ENCODE measurements around the gene PHKA2.
"Not testable (repeated sequence)": the region's sequence is repeated elsewhere in the genome, so short reads cannot be mapped to it uniquely, and the experiment has no call there.

The PHKA2 gene, protein sequence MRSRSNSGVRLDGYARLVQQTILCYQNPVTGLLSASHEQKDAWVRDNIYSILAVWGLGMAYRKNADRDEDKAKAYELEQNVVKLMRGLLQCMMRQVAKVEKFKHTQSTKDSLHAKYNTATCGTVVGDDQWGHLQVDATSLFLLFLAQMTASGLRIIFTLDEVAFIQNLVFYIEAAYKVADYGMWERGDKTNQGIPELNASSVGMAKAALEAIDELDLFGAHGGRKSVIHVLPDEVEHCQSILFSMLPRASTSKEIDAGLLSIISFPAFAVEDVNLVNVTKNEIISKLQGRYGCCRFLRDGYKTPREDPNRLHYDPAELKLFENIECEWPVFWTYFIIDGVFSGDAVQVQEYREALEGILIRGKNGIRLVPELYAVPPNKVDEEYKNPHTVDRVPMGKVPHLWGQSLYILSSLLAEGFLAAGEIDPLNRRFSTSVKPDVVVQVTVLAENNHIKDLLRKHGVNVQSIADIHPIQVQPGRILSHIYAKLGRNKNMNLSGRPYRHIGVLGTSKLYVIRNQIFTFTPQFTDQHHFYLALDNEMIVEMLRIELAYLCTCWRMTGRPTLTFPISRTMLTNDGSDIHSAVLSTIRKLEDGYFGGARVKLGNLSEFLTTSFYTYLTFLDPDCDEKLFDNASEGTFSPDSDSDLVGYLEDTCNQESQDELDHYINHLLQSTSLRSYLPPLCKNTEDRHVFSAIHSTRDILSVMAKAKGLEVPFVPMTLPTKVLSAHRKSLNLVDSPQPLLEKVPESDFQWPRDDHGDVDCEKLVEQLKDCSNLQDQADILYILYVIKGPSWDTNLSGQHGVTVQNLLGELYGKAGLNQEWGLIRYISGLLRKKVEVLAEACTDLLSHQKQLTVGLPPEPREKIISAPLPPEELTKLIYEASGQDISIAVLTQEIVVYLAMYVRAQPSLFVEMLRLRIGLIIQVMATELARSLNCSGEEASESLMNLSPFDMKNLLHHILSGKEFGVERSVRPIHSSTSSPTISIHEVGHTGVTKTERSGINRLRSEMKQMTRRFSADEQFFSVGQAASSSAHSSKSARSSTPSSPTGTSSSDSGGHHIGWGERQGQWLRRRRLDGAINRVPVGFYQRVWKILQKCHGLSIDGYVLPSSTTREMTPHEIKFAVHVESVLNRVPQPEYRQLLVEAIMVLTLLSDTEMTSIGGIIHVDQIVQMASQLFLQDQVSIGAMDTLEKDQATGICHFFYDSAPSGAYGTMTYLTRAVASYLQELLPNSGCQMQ

DNA sequence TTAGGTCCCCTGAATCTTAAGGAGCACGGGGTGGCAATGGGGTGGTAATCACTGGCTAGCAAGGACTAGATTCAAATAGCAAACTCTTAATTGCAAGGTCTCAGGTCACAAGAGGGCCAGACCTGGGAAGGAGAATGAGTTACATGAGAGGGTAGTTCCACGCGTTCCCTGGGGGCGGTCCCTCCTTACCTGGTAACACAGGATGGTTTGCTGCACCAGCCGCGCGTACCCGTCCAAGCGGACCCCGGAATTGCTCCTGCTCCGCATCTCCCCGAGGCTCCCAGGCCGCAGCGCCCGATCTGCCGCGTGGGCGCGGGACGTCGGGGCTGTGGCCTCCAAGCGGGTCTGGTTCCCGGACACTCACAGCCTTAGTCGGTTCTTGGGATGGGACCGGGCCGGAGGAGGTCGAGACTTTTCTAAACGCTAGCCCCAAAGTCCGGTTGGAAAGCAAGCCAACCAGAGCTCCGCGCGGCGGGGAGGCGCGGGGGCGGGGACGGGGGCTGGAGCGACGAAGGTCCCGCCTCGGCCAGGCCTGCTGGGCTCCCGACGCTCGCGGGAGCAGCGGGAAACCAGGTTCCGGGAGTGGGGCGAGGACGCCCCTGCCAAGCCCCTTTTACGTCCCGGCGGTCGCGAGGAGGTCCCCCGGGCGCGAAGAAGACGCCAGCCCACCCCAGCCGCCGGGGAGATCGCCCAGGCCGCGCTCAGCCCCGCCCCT lies at the start of gene PHKA2:
TSS of gene PHKA2 (minus strand) at position 449 of the 715 bp plus-strand sequence. CDS start at position 267, 182 bp downstream.
- DNase-seq (ENCODE audit: low read depth) = no peak

DNA sequence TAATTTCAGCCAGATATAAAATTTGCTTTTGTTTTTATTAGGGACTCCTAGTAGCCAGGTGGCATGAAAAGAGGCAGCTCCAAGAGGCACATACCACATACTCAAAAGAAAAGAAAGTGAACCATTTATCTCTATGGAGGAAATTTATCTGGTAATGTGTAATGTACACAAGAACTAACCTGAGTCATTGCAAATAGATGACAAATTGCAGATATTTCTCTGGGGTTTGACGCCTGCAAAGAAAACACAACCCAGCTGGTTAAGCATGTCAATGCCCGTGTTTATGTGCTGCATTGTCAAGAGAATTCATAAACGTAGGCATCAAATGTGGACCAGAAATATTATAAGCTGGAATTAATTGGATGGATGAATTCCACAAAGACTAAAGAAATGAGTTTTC lies 46.9 kb upstream of the PHKA2 start:
- DNase-seq (ENCODE audit: low read depth) = no peak

DNA sequence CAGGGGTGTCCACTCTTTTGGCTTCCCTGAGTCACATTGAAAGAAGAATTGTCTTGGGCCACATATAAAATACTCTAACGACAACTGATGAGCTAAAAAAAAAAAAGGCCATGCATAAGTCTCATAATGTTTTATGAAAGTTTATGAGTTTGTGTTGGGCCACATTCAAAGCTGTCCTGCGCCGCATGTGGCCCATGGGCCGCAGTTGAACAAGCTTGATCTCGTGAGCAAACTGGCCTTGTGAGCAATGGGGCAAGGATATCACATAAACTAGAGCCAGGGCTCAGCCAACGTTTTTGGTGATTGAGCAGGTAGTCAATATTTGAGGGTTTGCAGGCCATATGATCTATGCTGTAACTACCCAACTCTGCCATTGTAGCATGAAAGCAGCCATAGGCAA lies 44.6 kb upstream of the PHKA2 start:
- DNase-seq (ENCODE audit: low read depth) = no peak

DNA sequence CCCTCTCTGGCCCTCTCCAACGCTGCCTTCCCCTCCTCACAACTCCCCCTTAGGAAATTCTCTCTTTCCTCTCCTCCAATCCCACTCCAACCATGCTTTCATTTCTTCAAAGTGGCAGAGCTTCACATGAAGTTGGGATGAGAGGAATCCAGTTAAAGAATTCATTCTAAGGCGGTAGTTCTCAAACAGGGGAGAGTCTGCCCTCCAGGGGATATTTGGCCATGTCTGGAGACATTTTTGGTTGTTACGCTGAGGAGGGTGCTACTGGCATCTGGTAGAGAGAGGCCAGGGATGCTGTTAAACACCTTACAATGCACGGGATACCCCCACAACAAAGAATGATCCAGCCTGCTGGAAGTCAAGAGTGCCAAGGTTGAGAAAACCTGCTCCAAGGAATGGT lies 40.5 kb upstream of the PHKA2 start:
- DNase-seq (ENCODE audit: low read depth) = no peak

DNA sequence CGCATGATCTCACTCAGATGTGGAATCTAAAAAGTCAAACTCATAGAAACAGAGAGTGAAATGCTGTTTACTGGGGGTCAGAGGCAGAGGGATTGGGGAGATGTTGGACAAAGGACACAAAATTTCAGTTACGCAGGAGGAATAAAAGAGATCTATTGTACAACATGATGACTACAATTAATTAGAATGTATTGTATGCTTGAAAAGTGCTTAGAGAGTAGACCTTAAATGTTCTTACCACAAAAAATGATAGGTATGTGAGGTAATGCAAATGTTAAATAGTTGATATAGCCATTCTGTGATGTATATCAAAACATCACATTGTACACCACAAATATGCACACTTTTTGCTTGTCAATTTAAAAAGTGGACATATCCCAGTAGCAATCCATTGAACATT lies 36.1 kb upstream of the PHKA2 start:
- no peak for DNase-seq (ENCODE audit: low read depth)

DNA sequence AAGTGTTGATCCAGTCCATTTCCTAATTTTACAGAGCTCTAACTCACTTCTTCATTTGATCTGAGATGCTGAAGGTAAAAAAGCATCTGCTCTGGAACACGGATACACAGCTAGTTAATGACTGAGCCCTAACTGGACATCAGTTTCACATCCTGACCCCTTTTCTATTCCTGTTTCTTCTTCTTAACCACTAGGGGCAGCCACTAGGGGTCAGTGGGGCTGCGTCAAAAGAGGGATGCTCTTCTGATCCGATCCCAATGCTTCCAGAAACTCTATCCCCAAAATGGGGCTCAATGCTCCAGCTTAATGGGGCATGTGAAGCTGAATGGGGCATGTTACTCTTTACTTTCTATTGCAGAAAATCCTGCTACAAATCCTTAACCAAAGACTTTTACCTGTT lies 33.4 kb upstream of the PHKA2 start:
- no peak for DNase-seq (ENCODE audit: low read depth)

DNA sequence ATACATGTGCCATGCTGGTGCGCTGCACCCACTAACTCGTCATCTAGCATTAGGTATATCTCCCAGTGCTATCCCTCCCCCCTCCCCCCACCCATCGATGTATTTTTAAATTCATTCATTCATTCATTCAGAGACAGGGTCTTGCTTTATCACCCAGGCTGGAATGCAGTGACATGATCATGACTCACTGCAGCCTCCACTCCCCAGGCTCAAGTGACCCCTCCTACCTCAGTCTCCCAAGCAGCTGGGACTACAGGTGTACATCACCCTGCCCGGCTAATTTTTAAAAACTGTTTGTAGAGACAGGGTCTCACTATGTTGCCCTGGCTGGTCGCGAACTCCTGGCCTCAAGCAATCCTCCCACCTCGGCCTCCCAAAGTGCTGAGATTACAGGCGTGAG lies 32.7 kb upstream of the PHKA2 start:
- DNase-seq (ENCODE audit: low read depth) = not testable (repeated sequence)

DNA sequence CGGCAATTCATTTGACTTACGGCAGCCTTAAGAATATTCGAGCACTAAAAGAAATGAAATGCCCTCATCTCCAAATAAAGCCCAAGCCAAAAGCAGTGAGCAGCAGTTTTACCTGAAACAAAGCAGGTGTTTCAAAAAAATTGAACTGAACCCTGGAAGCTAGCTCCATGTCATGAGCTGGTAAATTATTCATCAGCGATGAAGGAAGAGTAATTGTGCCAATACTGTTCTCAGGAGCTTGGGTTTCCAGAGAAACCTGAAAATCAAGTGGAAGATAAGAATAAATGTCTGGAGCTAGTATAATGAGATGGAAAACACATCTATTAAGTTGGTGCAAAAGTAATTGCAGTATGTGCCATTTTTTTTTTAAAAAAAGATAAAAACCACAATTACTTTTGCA lies 24.0 kb upstream of the PHKA2 start:
- DNase-seq (ENCODE audit: low read depth) = no peak

DNA sequence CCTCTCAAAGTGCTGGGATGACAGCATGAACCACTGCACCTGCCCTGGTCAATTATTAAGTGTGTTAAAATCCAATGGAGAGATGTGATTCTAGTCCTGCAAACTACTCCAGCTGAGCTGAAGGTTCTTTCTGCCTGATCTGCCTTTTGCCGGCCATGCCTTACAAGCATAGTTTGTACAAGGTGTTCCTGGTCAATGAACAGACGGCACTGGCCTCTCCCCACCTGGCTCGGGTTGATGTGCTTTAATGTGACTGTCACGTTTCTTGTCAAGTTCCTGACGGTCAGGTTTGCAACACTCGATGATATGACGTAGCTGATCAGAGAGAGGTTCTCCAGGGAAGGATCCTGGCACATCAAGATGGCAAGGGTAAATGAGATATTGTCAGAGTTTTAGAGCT lies 23.1 kb upstream of the PHKA2 start:
- DNase-seq (ENCODE audit: low read depth) = no peak

DNA sequence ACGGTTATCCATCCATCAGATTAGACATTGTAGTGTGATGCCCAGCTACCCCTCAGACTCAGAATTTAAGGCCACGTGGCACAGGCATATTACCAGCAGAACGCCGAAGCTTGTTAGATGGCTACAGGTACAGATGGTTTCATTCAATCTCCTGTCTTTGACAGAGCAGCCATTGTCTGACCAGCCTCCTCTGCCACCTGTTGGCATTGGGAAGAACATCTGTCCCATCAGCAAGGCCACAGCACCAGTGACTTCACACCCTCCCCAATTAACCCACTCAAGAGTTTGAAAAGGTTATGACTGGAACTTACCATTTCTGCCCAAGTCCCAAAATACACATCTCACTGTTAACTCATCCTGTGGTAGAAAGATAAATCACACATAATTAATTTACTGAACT lies 22.0 kb upstream of the PHKA2 start:
- no peak for DNase-seq (ENCODE audit: low read depth)

DNA sequence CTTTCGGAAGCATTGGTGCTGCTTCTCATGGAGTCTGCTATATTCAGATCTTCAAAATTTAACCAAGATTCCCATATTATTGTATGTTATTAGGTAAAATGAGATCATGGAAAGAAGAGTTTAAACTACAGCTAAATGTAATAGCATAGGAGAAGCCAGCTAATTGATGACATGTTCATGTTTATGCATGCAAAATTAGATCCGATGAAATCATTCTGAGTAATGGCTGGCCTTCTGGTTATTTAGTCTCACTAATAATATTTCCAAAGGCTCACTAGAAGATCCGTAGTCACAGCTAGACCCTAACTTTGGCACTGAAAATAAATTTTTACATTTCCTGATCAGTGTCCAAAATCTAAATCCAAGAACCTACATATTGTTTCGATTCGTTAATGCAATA lies 19.8 kb upstream of the PHKA2 start:
- DNase-seq (ENCODE audit: low read depth) = no peak

DNA sequence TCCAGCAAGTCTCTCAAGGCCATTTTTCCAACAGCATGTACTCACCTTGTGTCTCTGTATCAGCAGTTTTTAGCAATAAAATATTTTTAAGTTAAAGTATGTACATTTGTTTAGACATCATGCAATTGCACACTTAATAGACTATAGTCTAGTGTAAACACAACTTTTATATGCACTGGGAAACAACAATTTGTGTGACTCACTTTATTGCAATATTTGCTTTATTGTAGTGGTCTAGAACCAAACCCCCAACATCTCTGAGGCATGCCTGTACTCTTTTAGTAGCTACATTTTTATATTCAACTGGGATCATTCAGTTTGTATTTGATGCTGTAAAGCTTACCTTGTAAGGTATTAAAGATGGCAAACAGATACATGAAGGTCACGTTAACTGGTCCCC lies 14.7 kb upstream of the PHKA2 start:
- DNase-seq (ENCODE audit: low read depth) = no peak

DNA sequence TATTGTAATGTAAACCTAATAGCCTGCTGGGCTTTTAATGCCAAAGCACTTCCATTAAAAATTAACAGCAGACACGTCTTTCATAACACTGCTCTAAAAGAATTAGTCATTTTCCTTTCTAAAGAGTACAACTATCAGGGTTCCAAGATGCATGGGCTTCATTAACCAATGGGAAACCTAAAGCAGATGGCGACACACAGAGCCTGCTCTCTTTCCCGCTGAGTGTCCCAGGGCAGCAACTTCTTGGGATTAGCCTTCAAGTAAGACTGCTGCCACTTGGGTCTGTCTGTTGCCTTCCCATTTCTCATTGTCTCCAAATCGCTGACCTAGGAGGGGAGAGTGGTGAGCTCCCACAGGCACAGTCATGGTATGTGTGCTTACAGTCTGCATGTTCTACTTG lies 14.0 kb upstream of the PHKA2 start:
- no peak for DNase-seq (ENCODE audit: low read depth)

DNA sequence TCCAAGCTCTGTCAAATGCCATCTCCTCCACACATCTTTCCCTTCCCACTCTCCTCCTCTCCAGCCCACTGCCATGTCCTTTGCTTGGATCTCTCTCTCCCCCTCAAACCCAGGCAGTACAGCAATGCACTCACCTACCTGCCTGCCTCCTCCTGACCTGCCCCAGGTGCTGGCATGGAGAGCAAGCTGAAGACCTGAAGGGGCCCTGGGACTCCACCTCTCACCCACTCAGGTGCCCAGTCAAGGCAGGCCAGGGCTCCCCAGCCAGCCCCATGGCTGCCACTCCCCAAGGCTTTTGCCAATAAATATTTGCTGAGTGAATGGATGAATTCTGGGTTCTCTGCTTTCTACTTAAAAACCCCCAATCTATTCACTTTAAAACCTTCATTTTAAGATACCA lies 12.6 kb upstream of the PHKA2 start:
- no peak for DNase-seq (ENCODE audit: low read depth)

DNA sequence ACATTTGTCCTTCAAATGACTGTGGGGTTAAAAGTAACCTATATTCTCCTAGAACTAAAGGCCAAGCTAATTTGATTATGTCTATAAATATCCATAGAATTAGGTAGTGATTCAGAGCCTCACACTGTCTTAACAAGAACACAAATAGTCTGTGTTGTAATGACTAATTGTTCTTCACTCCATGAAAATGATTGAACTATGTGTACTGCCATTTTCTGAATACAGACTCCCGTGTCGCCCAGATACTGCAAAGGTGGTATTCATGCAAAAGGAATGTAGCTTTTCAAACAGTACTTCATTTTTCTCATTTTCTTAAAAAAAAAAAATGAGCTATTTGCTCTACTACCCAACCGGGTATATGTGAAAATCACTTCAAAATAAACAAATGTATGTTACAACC lies 11.3 kb upstream of the PHKA2 start:
- no peak for DNase-seq (ENCODE audit: low read depth)

DNA sequence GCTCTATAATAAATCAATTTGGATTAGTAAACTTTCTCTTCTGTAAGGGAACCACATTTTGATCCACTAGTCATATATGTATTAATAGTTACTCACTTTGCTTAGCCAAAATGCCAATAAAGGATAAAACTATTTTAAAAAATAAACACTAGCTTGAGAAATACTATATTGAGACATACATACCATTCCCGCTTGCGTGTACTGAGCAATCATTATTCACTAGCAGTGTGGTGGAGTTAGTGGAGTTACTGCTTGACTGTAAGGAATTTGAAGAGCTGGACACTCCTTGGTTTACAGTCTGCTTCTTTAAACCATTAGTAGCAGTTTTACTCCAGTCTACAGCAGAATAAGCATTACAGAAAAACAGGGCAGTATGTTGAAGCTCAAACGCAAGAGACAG lies 10.8 kb upstream of the PHKA2 start:
- peak; percentile 30 for DNase-seq (ENCODE audit: low read depth)

DNA sequence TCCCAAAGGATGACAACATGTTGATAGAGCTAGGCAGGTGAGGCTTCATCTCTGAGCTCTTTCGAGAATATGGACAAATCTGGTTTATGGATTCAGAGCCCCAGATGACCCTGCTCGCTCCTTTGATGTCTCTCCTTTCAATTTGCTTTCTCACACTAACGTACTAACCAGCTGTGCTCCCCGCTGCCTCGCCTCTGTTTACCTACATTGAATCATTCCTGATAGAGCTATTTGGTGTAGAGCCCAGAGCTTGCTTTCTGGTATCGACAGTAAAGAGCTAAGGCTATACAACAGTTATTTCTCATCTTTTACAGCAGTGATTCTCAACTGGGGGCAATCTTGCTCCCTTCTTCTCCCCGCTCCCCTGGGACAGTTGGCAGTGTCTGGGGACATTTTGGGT lies 8.9 kb upstream of the PHKA2 start:
- DNase-seq (ENCODE audit: low read depth) = no peak

DNA sequence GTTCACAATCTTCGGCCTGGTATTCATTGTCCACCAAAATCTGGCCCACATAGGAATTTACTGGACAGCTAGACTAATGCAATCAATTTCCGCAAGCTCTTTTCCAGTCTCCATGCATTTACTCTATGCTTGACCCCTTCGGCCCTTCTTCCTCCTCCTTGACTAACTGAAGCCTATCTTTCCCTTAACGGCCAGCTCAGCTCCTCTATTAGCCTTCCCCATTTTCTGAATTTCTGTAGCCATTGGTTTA lies 1.2 kb upstream of the PHKA2 start:
- no peak for DNase-seq (ENCODE audit: low read depth)

DNA sequence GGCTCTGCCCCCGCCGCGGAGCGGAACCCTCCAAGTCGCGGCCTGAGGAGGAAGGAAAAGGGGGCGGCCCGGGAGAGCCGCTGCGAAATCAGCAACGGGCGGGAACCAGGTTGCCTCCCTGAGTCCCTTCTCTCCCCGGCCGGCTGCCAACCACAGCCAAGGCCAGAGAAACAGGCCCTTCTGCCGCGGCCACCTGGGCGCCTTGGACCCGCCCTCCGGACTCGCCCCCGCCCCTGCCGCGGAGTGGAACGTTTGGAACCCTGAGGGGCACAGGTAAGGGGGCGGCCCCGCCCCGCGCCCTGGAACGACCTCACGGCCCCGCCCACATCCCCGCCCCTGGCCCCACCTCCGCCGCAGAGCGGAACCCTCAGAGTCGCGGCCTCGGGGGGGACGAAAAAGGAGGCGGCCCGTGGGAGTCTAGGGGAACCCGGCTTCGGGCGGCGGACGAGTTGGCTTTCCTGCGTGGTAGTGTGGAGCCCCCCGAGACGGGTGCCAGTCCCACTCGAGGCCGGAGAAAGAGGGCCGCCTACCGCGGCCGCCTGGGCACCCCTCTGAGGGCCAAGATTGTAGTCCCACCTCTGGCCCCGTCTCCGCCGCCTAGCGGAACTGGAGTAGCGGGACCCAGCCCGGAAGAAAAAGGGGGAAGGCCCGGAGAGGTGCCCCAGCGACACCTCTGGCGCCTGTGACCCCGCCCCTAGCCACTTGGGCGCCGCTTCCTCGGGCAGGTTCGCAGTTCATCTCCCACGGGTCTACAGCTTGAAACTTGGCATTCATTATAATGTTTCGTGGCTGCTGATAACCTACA lies 669 bp upstream of the PHKA2 start:
- no peak for DNase-seq (ENCODE audit: low read depth)

DNA sequence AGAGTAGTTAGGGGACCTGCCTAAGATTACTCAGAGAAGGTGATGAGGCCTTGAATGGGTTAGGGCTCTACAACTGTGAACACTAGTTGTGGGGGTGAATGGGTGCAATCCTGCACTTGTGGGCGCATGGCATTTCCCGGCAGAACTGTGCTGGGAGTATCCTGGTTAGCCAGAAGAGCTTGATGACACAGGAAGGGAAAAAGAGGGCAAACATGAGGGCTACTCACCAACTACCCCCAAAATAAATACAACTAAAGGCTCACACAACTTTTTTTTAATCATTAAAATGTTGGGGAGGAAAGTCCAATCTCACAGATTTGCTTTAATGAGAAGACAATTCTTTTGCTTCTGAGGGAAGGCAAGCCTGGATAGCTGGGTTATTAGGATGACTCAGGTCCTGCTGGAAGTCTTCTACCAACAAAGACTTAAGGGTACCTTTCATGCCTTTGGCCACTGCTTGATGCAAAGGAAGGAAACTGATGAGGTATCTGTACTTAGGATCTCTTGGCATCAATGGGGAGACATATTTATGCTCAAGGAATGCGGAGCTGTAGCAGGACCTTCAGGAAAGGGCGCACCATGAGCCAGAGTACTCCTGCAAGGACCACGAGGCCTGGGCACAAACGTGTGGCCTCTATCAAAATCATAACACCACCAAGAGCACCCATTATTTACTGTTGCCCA lies 2.6 kb downstream of the PHKA2 start:
- no peak for DNase-seq (ENCODE audit: low read depth)

DNA sequence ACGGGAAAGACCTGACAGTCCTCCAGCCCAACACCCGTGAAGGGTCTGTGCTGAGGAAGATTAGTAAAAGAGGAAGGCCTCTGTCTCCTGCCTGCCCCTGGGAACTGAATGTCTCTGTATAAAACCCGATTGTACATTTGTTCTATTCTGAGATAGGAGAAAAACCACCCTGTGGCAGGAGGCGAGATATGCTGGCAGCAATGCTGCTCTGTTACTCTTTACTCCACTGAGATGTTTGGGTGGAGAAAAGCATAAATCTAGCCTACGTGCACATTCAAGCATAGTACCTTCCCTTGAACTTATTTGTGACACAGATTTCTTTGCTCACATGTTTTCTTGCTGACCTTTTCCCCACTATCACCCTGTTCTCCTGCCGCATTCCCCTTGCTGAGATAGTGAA lies 3.7 kb downstream of the PHKA2 start:
- not testable (repeated sequence) for DNase-seq (ENCODE audit: low read depth)
